HepG2 (cell line): Measurements from ENCODE around the gene ECPAS. TPM values are rescaled to one million over a fixed set of nuclear protein-coding genes. Genes with fewer than 3 reads are reported as not detected.
A peak's percentile ranks its signal among the peaks of the same experiment; 100 is the strongest.

Source experiments
- ATF4 ChIP-seq, 2 experiments: fragments of 450-650 bp in 1 of 2; sonication (generic) in 1 of 2; formaldehyde crosslinking; IDR thresholded peaks; 2 replicates each; pipeline versions ENCODE4 v1.5.0 to v1.8.0; 2020 to 2022; ENCODE audit warnings: mild to moderate bottlenecking in 1 of 2, missing genetic modification reagents in 1 of 2
- FOXC1 ChIP-seq: sonication (generic); formaldehyde crosslinking; IDR thresholded peaks from 2 replicates; pipeline ENCODE4 v1.8.0; 2022; ENCODE audit warnings: mild to moderate bottlenecking, missing genetic modification reagents, borderline replicate concordance
- GATAD2A ChIP-seq: IDR thresholded peaks from 2 replicates; pipeline ENCODE4 v1.6.1; 2016
- HNF4A ChIP-seq: sonication (generic); formaldehyde crosslinking; IDR thresholded peaks from 2 replicates; pipeline ENCODE4 v1.4.0; 2020; ENCODE audit warnings: missing genetic modification reagents
- HNRNPLL ChIP-seq: fragments of 200-400 bp; formaldehyde crosslinking; IDR thresholded peaks from 2 replicates; pipeline ENCODE4 v1.6.1; 2017; ENCODE audit warnings: mild to moderate bottlenecking, low read depth, low read length; ENCODE audit not compliant: poor library complexity, severe bottlenecking
- KLF15 ChIP-seq: sonication (generic); formaldehyde crosslinking; IDR thresholded peaks from 2 replicates; pipeline ENCODE4 v1.8.1; 2023; ENCODE audit warnings: borderline replicate concordance, mild to moderate bottlenecking, inconsistent platforms, missing genetic modification reagents, mixed read lengths
- MBD4 ChIP-seq: IDR thresholded peaks from 2 replicates; pipeline ENCODE4 v1.6.1; 2012; ENCODE audit warnings: low read length, inconsistent platforms, borderline replicate concordance
- NFATC3 ChIP-seq: sonication (generic); formaldehyde crosslinking; IDR thresholded peaks from 2 replicates; pipeline ENCODE4 v1.5.1; 2020; ENCODE audit warnings: mild to moderate bottlenecking, missing genetic modification reagents
- ZBTB21 ChIP-seq: sonication (generic); formaldehyde crosslinking; IDR thresholded peaks from 2 replicates; pipeline ENCODE4 v1.4.0; 2020; ENCODE audit warnings: missing genetic modification reagents
- ZFY ChIP-seq: sonication (generic); formaldehyde crosslinking; IDR thresholded peaks from 2 replicates; pipeline ENCODE4 v1.4.0; 2020; ENCODE audit warnings: missing genetic modification reagents
- ZNF138 ChIP-seq: sonication (generic); formaldehyde crosslinking; IDR thresholded peaks from 2 replicates; pipeline ENCODE4 v1.5.0; 2020; ENCODE audit warnings: mild to moderate bottlenecking, low read depth, missing genetic modification reagents
- ZNF224 ChIP-seq: sonication (generic); formaldehyde crosslinking; IDR thresholded peaks from 2 replicates; pipeline ENCODE4 v1.5.0; 2020; ENCODE audit warnings: mild to moderate bottlenecking, missing genetic modification reagents
- ZNF263 ChIP-seq: sonication (generic); formaldehyde crosslinking; IDR thresholded peaks from 2 replicates; pipeline ENCODE4 v1.4.0; 2020; ENCODE audit warnings: missing genetic modification reagents
- ZNF460 ChIP-seq: sonication (generic); formaldehyde crosslinking; IDR thresholded peaks from 2 replicates; pipeline ENCODE4 v1.5.1; 2020; ENCODE audit warnings: missing genetic modification reagents, mild to moderate bottlenecking, borderline replicate concordance
- ZNF543 ChIP-seq: sonication (generic); formaldehyde crosslinking; IDR thresholded peaks from 2 replicates; pipeline ENCODE4 v1.4.0; 2020; ENCODE audit warnings: mild to moderate bottlenecking, missing genetic modification reagents
- ZNF567 ChIP-seq: sonication (generic); formaldehyde crosslinking; IDR thresholded peaks from 2 replicates; pipeline ENCODE4 v1.8.1; 2023; ENCODE audit warnings: mild to moderate bottlenecking, missing genetic modification reagents, borderline replicate concordance
- ZNF672 ChIP-seq: sonication (generic); formaldehyde crosslinking; IDR thresholded peaks from 2 replicates; pipeline ENCODE4 v1.8.1; 2022; ENCODE audit warnings: missing genetic modification reagents
- ZNF749 ChIP-seq: sonication (generic); formaldehyde crosslinking; IDR thresholded peaks from 2 replicates; pipeline ENCODE4 v1.8.0; 2022; ENCODE audit warnings: mild to moderate bottlenecking, missing genetic modification reagents, moderate library complexity, borderline replicate concordance
- polyA plus RNA-seq, 8 experiments: library from polyadenylated mRNA; depleted of rRNA in 3 of 8; stranded (reverse) in 7 of 8; unstranded in 1 of 8; fragments of >200 nt; fragmentation: Illumina TruSeq in 4 of 8; extraction: Trizol in 4 of 8; gene quantifications; 2 replicates each; pipeline versions ENCODE4 v1.2.1 to v1.2.3, GENCODE V29; 2011 to 2016; ENCODE audit warnings: low read depth in 4 of 8, missing spikeins in 1 of 8, mixed read lengths in 1 of 8; ENCODE audit not compliant: insufficient read depth in 1 of 8
- total RNA-seq, 5 experiments: library from RNA; depleted of rRNA; stranded (reverse); fragments of >200 nt; fragmentation: Illumina TruSeq; extraction: Trizol; gene quantifications; 2 replicates each; pipeline ENCODE4 v1.2.3, GENCODE V29; 2016; ENCODE audit warnings: low read depth in 1 of 5
- TF ChIP-seq, protein P1 (sequence below), 2 experiments: IDR thresholded peaks; 2 replicates each; pipeline ENCODE4 v1.6.1; 2011 to 2012; ENCODE audit warnings: low read length in 2 of 2, borderline replicate concordance in 1 of 2, low read depth in 1 of 2, mild to moderate bottlenecking in 1 of 2, moderate library complexity in 1 of 2
- TF ChIP-seq, protein P2 (sequence below): sonication (generic); formaldehyde crosslinking; IDR thresholded peaks from 2 replicates; pipeline ENCODE4 v1.5.0; 2020; ENCODE audit warnings: mild to moderate bottlenecking, missing genetic modification reagents, borderline replicate concordance
- TF ChIP-seq, protein P3 (sequence below): sonication (generic); formaldehyde crosslinking; IDR thresholded peaks from 2 replicates; pipeline ENCODE4 v1.4.0; 2020; ENCODE audit warnings: mild to moderate bottlenecking, missing genetic modification reagents

The ECPAS gene
- total and polyA plus RNA-seq, 2 of the 13 experiments (the other 11 are each of a cell fraction or from before 2014, with no cell fraction given): 35.3 to 58.0 TPM

DNA sequence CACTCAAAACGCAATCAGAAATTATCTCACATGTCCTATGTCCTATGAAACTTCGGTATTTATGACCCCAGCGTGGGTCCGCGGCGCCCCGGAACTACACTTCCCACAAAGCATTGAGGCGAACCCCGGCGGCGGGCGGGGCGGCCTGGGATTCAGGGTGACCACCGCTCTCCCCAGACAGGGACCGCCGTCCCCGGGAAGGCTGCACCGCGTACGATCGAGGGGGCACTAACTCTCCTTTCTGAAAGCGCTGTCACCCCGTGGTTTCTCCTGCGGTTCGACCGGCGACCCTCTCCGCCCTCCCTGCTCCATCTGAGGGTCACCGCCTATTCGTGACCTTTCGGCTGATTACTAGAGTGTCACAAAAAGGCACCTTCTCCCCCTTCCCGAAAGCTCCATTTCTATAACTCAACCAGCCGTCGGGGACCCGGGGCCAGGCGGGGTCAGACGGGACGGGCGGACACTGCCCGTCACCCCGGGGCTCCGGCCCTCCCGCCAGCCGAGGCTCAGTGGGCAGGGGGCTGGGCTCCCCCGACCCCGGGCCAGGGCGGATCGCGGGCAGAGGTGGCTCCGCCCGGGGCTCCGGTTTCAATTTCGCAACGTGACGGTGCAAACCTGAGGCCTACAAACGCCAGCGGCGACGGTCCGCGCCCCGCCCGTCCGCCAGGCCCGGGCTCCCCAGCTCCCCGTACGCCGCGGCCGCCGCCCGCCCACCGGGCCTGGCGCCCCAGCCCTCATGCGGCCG is 1.3 kb downstream of the ECPAS start (continued):
- TF ChIP-seq, protein P1, sequence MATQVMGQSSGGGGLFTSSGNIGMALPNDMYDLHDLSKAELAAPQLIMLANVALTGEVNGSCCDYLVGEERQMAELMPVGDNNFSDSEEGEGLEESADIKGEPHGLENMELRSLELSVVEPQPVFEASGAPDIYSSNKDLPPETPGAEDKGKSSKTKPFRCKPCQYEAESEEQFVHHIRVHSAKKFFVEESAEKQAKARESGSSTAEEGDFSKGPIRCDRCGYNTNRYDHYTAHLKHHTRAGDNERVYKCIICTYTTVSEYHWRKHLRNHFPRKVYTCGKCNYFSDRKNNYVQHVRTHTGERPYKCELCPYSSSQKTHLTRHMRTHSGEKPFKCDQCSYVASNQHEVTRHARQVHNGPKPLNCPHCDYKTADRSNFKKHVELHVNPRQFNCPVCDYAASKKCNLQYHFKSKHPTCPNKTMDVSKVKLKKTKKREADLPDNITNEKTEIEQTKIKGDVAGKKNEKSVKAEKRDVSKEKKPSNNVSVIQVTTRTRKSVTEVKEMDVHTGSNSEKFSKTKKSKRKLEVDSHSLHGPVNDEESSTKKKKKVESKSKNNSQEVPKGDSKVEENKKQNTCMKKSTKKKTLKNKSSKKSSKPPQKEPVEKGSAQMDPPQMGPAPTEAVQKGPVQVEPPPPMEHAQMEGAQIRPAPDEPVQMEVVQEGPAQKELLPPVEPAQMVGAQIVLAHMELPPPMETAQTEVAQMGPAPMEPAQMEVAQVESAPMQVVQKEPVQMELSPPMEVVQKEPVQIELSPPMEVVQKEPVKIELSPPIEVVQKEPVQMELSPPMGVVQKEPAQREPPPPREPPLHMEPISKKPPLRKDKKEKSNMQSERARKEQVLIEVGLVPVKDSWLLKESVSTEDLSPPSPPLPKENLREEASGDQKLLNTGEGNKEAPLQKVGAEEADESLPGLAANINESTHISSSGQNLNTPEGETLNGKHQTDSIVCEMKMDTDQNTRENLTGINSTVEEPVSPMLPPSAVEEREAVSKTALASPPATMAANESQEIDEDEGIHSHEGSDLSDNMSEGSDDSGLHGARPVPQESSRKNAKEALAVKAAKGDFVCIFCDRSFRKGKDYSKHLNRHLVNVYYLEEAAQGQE (IDR thresholded peaks at IDR 0.05; ENCODE audit: borderline replicate concordance in 1 of 2, low read depth in 1 of 2, low read length in 2 of 2): no peak
- peak; percentile 92 for TF ChIP-seq ZFY (CRISPR knock-in tag)
- TF ChIP-seq ZBTB21 (CRISPR knock-in tag): no peak
- no peak for TF ChIP-seq NFATC3 (CRISPR knock-in tag)
- no peak for TF ChIP-seq ZNF138 (CRISPR knock-in tag)
- no peak for TF ChIP-seq ZNF749 (CRISPR knock-in tag)
- no peak for TF ChIP-seq HNRNPLL
- TF ChIP-seq, protein P2, sequence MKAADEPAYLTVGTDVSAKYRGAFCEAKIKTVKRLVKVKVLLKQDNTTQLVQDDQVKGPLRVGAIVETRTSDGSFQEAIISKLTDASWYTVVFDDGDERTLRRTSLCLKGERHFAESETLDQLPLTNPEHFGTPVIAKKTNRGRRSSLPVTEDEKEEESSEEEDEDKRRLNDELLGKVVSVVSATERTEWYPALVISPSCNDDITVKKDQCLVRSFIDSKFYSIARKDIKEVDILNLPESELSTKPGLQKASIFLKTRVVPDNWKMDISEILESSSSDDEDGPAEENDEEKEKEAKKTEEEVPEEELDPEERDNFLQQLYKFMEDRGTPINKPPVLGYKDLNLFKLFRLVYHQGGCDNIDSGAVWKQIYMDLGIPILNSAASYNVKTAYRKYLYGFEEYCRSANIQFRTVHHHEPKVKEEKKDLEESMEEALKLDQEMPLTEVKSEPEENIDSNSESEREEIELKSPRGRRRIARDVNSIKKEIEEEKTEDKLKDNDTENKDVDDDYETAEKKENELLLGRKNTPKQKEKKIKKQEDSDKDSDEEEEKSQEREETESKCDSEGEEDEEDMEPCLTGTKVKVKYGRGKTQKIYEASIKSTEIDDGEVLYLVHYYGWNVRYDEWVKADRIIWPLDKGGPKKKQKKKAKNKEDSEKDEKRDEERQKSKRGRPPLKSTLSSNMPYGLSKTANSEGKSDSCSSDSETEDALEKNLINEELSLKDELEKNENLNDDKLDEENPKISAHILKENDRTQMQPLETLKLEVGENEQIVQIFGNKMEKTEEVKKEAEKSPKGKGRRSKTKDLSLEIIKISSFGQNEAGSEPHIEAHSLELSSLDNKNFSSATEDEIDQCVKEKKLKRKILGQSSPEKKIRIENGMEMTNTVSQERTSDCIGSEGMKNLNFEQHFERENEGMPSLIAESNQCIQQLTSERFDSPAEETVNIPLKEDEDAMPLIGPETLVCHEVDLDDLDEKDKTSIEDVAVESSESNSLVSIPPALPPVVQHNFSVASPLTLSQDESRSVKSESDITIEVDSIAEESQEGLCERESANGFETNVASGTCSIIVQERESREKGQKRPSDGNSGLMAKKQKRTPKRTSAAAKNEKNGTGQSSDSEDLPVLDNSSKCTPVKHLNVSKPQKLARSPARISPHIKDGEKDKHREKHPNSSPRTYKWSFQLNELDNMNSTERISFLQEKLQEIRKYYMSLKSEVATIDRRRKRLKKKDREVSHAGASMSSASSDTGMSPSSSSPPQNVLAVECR (CRISPR knock-in tag): peak; percentile 67
- no peak for TF ChIP-seq HNF4A (CRISPR knock-in tag)
- peak in 1 of 2 experiments; percentile 5; a peak in 1 of 4 replicates for TF ChIP-seq ATF4 (CRISPR knock-in tag; IDR thresholded peaks at IDR 0.05)
- TF ChIP-seq ZNF460 (CRISPR knock-in tag): no peak
- no peak for TF ChIP-seq ZNF263 (CRISPR knock-in tag)
- TF ChIP-seq ZNF672 (CRISPR knock-in tag): no peak
- no peak for TF ChIP-seq ZNF224
- TF ChIP-seq FOXC1 (CRISPR knock-in tag): 0 out of 2 replicates have a peak, but pooled peaks have one; percentile 46
- no peak for TF ChIP-seq GATAD2A (CRISPR knock-in tag)
- no peak for TF ChIP-seq KLF15 (CRISPR knock-in tag)
- TF ChIP-seq, protein P3, sequence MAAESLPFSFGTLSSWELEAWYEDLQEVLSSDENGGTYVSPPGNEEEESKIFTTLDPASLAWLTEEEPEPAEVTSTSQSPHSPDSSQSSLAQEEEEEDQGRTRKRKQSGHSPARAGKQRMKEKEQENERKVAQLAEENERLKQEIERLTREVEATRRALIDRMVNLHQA (CRISPR knock-in tag): no peak
- TF ChIP-seq MBD4: no peak
- TF ChIP-seq ZNF567: no peak
- no peak for TF ChIP-seq ZNF543 (CRISPR knock-in tag)
